ENCODE data around the gene PLSCR5.
A peak's percentile ranks its signal among the peaks of the same experiment; 100 is the strongest.

PLSCR5 gene

DNA sequence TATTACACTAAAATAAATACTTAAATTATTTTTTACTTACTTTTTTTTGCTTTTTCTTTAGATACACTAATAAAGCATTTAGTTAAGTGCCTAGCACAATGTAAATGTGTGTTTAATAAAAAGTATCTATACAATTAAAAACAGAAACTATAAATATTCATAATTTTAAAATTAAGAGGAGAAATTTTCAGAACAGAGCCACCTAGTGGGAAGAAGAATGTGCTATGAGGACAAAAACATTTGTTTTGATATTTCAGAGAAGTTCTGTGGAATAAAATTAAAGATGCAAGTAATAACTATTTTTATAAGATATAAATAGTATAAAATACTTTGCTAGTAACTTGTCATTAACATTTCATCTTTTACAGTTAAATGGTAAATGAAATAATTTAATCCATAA is 33.6 kb upstream of the PLSCR5 start:
- TF ChIP-seq, protein P1, sequence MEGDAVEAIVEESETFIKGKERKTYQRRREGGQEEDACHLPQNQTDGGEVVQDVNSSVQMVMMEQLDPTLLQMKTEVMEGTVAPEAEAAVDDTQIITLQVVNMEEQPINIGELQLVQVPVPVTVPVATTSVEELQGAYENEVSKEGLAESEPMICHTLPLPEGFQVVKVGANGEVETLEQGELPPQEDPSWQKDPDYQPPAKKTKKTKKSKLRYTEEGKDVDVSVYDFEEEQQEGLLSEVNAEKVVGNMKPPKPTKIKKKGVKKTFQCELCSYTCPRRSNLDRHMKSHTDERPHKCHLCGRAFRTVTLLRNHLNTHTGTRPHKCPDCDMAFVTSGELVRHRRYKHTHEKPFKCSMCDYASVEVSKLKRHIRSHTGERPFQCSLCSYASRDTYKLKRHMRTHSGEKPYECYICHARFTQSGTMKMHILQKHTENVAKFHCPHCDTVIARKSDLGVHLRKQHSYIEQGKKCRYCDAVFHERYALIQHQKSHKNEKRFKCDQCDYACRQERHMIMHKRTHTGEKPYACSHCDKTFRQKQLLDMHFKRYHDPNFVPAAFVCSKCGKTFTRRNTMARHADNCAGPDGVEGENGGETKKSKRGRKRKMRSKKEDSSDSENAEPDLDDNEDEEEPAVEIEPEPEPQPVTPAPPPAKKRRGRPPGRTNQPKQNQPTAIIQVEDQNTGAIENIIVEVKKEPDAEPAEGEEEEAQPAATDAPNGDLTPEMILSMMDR (IDR thresholded peaks at IDR 0.05; ENCODE audit: low read depth, low read length, missing control alignments), result peak; percentile 13
- DNase-seq (ENCODE audit: low read depth), result no peak
- H3K4me3 ChIP-seq (ENCODE audit: low read depth, low read length), result no peak overlapping the region

- TF ChIP-seq, protein P1 (IDR thresholded peaks at IDR 0.05; ENCODE audit: low read depth, low read length, missing control alignments), result no peak
- H3K4me3 ChIP-seq (ENCODE audit: low read depth, low read length), result no peak overlapping the region
- no peak for DNase-seq (ENCODE audit: low read depth)
Measured at GRCh38 chr3:146637871-146638270, 32.7 kb upstream of the PLSCR5 start.

- TF ChIP-seq, protein P1 (IDR thresholded peaks at IDR 0.05; ENCODE audit: low read depth, low read length, missing control alignments), result no peak
- no peak overlapping the region for H3K4me3 ChIP-seq (ENCODE audit: low read depth, low read length)
- DNase-seq (ENCODE audit: low read depth), result no peak
Measured at GRCh38 chr3:146636881-146637280, 31.7 kb upstream of the PLSCR5 start.

GRCh38 chr3:146634346-146634745 is 29.2 kb upstream of the PLSCR5 start:
- no peak for DNase-seq (ENCODE audit: low read depth)
- H3K4me3 ChIP-seq (ENCODE audit: low read depth, low read length), result no peak overlapping the region
- TF ChIP-seq, protein P1 (IDR thresholded peaks at IDR 0.05; ENCODE audit: low read depth, low read length, missing control alignments), result no peak

GRCh38 chr3:146628671-146629070 is 23.5 kb upstream of the PLSCR5 start:
- DNase-seq (ENCODE audit: low read depth), result no peak
- TF ChIP-seq, protein P1 (IDR thresholded peaks at IDR 0.05; ENCODE audit: low read depth, low read length, missing control alignments), result no peak
- no peak overlapping the region for H3K4me3 ChIP-seq (ENCODE audit: low read depth, low read length)

- DNase-seq (ENCODE audit: low read depth), result no peak
- TF ChIP-seq, protein P1 (IDR thresholded peaks at IDR 0.05; ENCODE audit: low read depth, low read length, missing control alignments), result no peak
- H3K4me3 ChIP-seq (ENCODE audit: low read depth, low read length), result no peak overlapping the region
Measured at GRCh38 chr3:146626403-146627122, 21.4 kb upstream of the PLSCR5 start.

DNA sequence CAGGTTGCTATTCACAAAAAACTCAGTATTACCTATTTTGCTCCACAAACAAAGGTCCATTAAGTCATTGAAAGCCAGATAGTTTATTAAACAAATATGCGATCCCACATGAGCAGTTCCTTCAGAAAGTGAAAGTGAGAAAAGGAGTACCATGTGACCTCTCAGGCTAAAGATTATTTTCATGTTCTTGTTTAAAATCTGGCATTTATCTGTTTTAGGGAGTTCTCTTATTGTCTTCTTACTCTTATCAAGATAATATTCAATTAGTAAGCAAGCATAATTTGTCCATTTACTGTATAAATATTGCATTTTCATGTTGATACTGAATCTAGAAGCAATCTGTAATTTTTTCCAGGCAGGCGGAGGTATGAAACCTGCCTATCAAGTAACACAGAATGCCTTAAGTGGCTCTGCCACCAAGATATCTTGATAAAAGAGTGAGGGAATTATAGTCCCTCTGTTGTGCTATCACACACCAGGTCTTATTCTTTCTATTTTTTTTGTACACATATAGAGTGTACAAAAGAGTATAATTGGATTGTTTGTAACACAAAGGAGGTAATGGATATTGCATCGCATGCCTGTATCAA is 20.1 kb upstream of the PLSCR5 start:
- DNase-seq (ENCODE audit: low read depth), result no peak
- TF ChIP-seq, protein P1 (IDR thresholded peaks at IDR 0.05; ENCODE audit: low read depth, low read length, missing control alignments), result no peak
- no peak overlapping the region for H3K4me3 ChIP-seq (ENCODE audit: low read depth, low read length)
